Sigmoid colon (tissue), 7 donors: ENCODE data around the gene F13A1. TPM values are rescaled to one million over a fixed set of nuclear protein-coding genes. Genes with fewer than 3 reads are reported as not detected.

Experiments
- DNase-seq: peaks from one replicate; pipeline ENCODE4 v3.0.0-alpha.2; 2019
- H3K27ac ChIP-seq, 4 donors: fragments of 200-600 bp; sonication (generic); one replicate each; pipeline ENCODE4 v1.5.1; 2016 to 2019; ENCODE audit warnings: mild to moderate bottlenecking in 1 of 4
- H3K27me3 ChIP-seq, 3 donors: fragments of 200-600 bp; sonication (generic); one replicate each; pipeline ENCODE4 v1.5.1; 2019; ENCODE audit warnings: mild to moderate bottlenecking in 1 of 3
- H3K36me3 ChIP-seq, 4 donors: fragments of 200-600 bp; sonication (generic); one replicate each; pipeline ENCODE4 v1.5.1; 2016 to 2019
- H3K4me1 ChIP-seq, 4 donors: fragments of 200-600 bp; sonication (generic); one replicate each; pipeline ENCODE4 v1.5.1; 2017 to 2019
- H3K4me3 ChIP-seq, 4 donors: fragments of 200-600 bp; sonication (generic); one replicate each; pipeline ENCODE4 v1.5.1; 2017 to 2019; ENCODE audit warnings: mild to moderate bottlenecking in 2 of 4, moderate library complexity in 1 of 4
- H3K9me3 ChIP-seq, 4 donors: fragments of 200-600 bp in 3 of 4; sonication (generic) in 3 of 4; one replicate each; pipeline versions ENCODE4 v1.5.1 to v1.6.1; 2013 to 2019
- CTCF ChIP-seq, 4 experiments: fragments of 450-650 bp in 3 of 4; fragments of 200-600 bp in 1 of 4; IDR thresholded peaks; one replicate each; pipeline ENCODE4 v1.5.1; 2016 to 2019; ENCODE audit warnings: antibody characterized with exemption in 4 of 4, mild to moderate bottlenecking in 3 of 4, moderate library complexity in 2 of 4
- EP300 ChIP-seq, 4 donors: sonication (generic); formaldehyde crosslinking; IDR thresholded peaks; one replicate each; pipeline ENCODE4 v1.6.1; 2017; ENCODE audit warnings: antibody characterized with exemption in 4 of 4
- POLR2A ChIP-seq, 2 donors: fragments of 450-650 bp; IDR thresholded peaks; one replicate each; pipeline ENCODE4 v1.6.1; 2016; ENCODE audit warnings: antibody characterized with exemption in 2 of 2, mild to moderate bottlenecking in 2 of 2, moderate library complexity in 2 of 2
- POLR2AphosphoS5 ChIP-seq, 4 donors: sonication (generic); formaldehyde crosslinking; IDR thresholded peaks; one replicate each; pipeline ENCODE4 v1.6.1; 2017; ENCODE audit warnings: antibody characterized with exemption in 4 of 4
- WGBS, 2 donors: extraction: QIAGEN DNeasy Blood & Tissue Kit; methylation state at CpG; one replicate each; pipeline ENCODE4 v1.1.7; 2013; 5-methylcytosine and 5-hydroxymethylcytosine counted together
- intact Hi-C: fragments of 100-400 bp; cut with DNase I; formaldehyde crosslinking; loops from one replicate; pipeline ENCODE4 v1.15.1; 2023
- polyA plus RNA-seq, 3 donors: library from polyadenylated mRNA; stranded (reverse); fragments of 200-250 nt; gene quantifications; one replicate each; pipeline ENCODE4 v1.2.3, GENCODE V29; 2013
- total RNA-seq, 4 donors: library from RNA; depleted of rRNA; stranded (reverse); fragments of >200 nt; gene quantifications; one replicate each; pipeline ENCODE4 v1.1.0, GENCODE V29; 2016
- donor health status: healthy with polysubstance abuse.
- donor health status: Bipolar disorder and iron deficiency.
- donor health status: healthy.

The F13A1 gene
- total and polyA plus RNA-seq, 7 donors, result 14.1 to 196 (median 47.9) TPM

- Histone ChIP-seq H3K27ac (no peak overlapping the region), H3K27me3 (no peaks in the 10 kb centered on the region), H3K9me3 (no peaks in the 10 kb centered on the region), H3K4me3 (no peak overlapping the region), H3K4me1 (no peaks in the 10 kb centered on the region), H3K36me3 (no peaks in the 10 kb centered on the region)
- TF ChIP-seq CTCF (IDR thresholded peaks at IDR 0.05), result no peak
- no peak for TF ChIP-seq POLR2AphosphoS5 (IDR thresholded peaks at IDR 0.05)
- no peak for TF ChIP-seq EP300 (IDR thresholded peaks at IDR 0.05)
- TF ChIP-seq POLR2A (IDR thresholded peaks at IDR 0.05), result no peak
- no peak for DNase-seq
- 67 to 69% methylated on average over 1 of the region's 1 CpG for WGBS, 2 donors
- intact Hi-C loops, result no loop called here
These were observed 151.3 kb downstream of the F13A1 start for GRCh38 chr6:6169141-6169540.

- no peak for TF ChIP-seq POLR2A (IDR thresholded peaks at IDR 0.05)
- Histone ChIP-seq H3K36me3 (no peaks in the 10 kb centered on the region), H3K4me3 (no peak overlapping the region), H3K9me3 (no peaks in the 10 kb centered on the region), H3K4me1 (no peaks in the 10 kb centered on the region), H3K27me3 (no peaks in the 10 kb centered on the region), H3K27ac (no peak overlapping the region)
- 70 to 83% methylated on average over 3 of the region's 3 CpGs for whole genome bisulfite sequencing, 2 donors
- no peak for DNase-seq
- intact Hi-C loops, result no loop called here
These were observed 154.4 kb downstream of the F13A1 start for GRCh38 chr6:6166064-6166463.

GRCh38 chr6:6164367-6164766 lies 156.1 kb downstream of the F13A1 start:
- no peaks in the 10 kb centered on the region for H3K36me3 ChIP-seq
- no peak overlapping the region for H3K27ac ChIP-seq
- WGBS, 2 donors, result 71 to 76% methylated on average over 4 of the region's 4 CpGs
- H3K4me3 ChIP-seq, result no peak overlapping the region
- TF ChIP-seq EP300 (IDR thresholded peaks at IDR 0.05) (no peak), POLR2A (IDR thresholded peaks at IDR 0.05) (no peak), POLR2AphosphoS5 (IDR thresholded peaks at IDR 0.05) (no peak), CTCF (IDR thresholded peaks at IDR 0.05) (no peak)
- no peaks in the 10 kb centered on the region for H3K27me3 ChIP-seq
- H3K9me3 ChIP-seq, result no peaks in the 10 kb centered on the region
- no peak for DNase-seq
- intact Hi-C loops, result no loop called here
- H3K4me1 ChIP-seq, result no peaks in the 10 kb centered on the region

- no peak overlapping the region for H3K4me3 ChIP-seq
- intact Hi-C loops, result no loop called here
- no peak for DNase-seq
- no peak for TF ChIP-seq EP300 (IDR thresholded peaks at IDR 0.05)
- TF ChIP-seq CTCF (IDR thresholded peaks at IDR 0.05), result no peak
- TF ChIP-seq POLR2A (IDR thresholded peaks at IDR 0.05), result no peak
- TF ChIP-seq POLR2AphosphoS5 (IDR thresholded peaks at IDR 0.05), result no peak
- no peaks in the 10 kb centered on the region for H3K27me3 ChIP-seq
- 95 to 96% methylated on average over 3 of the region's 3 CpGs for WGBS, 2 donors
- no peak overlapping the region for H3K27ac ChIP-seq
- H3K9me3 ChIP-seq, result no peaks in the 10 kb centered on the region
- no peaks in the 10 kb centered on the region for H3K36me3 ChIP-seq
- no peaks in the 10 kb centered on the region for H3K4me1 ChIP-seq
These were observed 166.1 kb downstream of the F13A1 start for GRCh38 chr6:6154335-6154734.

GRCh38 chr6:6152060-6152459 lies 168.4 kb downstream of the F13A1 start:
- TF ChIP-seq CTCF (IDR thresholded peaks at IDR 0.05) (no peak), EP300 (IDR thresholded peaks at IDR 0.05) (no peak), POLR2A (IDR thresholded peaks at IDR 0.05) (no peak), POLR2AphosphoS5 (IDR thresholded peaks at IDR 0.05) (no peak)
- WGBS, 2 donors, result 36 to 47% methylated on average over 6 of the region's 6 CpGs
- Histone ChIP-seq H3K9me3 (no peaks in the 10 kb centered on the region), H3K36me3 (no peaks in the 10 kb centered on the region), H3K4me1 (no peaks in the 10 kb centered on the region), H3K4me3 (no peak overlapping the region), H3K27me3 (no peaks in the 10 kb centered on the region), H3K27ac (no peak overlapping the region)
- DNase-seq, result no peak
- intact Hi-C loops, result no loop called here
